GM12865 (cell line): ENCODE results near the gene LOXL4.

Source experiments
- DNase-seq: peaks from one replicate; pipeline ENCODE4 v3.0.0; 2010; ENCODE audit warnings: low read depth
- H3K4me3 ChIP-seq: 2 replicates; pipeline ENCODE4 v1.5.1; 2011; ENCODE audit warnings: mild to moderate bottlenecking, low read depth, low read length, control low read depth
- TF ChIP-seq, protein P1 (sequence below): IDR thresholded peaks from 2 replicates; pipeline ENCODE4 v1.5.1; 2011; ENCODE audit warnings: low read length, control low read depth, low read depth, inconsistent platforms; ENCODE audit not compliant: insufficient read depth; ENCODE audit errors: missing control alignments

Gene LOXL4

DNA sequence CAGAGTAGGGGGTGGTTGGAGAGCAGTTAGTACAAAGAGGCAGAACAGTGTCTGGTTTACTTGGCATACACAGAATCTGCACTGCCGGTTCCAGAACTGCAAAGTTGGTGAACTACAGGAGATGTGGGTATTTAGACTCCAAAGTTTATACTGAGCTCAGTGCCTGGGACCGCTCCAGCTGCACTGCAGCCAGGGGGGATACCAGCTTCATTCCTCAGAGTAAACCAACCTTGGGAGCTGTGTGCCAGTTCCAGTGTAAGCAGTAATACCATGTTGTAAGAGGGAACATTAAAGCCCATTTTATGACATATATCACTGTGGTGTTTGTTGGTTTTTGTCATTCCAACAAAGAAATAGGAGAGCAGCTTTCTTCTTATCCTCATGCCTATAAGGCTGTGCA is 23.4 kb downstream of the LOXL4 start:
- TF ChIP-seq, protein P1, sequence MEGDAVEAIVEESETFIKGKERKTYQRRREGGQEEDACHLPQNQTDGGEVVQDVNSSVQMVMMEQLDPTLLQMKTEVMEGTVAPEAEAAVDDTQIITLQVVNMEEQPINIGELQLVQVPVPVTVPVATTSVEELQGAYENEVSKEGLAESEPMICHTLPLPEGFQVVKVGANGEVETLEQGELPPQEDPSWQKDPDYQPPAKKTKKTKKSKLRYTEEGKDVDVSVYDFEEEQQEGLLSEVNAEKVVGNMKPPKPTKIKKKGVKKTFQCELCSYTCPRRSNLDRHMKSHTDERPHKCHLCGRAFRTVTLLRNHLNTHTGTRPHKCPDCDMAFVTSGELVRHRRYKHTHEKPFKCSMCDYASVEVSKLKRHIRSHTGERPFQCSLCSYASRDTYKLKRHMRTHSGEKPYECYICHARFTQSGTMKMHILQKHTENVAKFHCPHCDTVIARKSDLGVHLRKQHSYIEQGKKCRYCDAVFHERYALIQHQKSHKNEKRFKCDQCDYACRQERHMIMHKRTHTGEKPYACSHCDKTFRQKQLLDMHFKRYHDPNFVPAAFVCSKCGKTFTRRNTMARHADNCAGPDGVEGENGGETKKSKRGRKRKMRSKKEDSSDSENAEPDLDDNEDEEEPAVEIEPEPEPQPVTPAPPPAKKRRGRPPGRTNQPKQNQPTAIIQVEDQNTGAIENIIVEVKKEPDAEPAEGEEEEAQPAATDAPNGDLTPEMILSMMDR, result no peak
- H3K4me3 ChIP-seq, result no peak overlapping the region
- DNase-seq, result no peak

DNA sequence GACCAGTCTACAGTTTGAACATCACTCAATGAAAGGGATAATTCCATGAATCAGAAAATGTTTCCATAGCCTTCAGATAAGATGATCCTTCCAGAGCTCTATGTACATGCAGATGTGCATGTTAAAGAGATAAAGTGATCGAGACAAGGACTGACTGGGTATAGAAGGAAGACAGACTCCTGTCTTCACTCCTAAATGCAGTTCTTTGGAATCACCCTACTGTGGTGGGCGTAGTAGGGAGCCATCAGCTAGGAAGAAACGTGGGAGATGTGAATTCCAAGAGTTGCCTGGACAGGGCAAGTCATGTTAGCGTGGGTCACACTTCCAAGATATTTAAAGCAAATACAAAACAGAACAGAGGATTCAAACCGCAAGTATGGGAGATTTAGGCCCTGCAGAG is 23.9 kb downstream of the LOXL4 start:
- TF ChIP-seq, protein P1, result no peak
- DNase-seq, result no peak
- H3K4me3 ChIP-seq, result no peak overlapping the region

DNA sequence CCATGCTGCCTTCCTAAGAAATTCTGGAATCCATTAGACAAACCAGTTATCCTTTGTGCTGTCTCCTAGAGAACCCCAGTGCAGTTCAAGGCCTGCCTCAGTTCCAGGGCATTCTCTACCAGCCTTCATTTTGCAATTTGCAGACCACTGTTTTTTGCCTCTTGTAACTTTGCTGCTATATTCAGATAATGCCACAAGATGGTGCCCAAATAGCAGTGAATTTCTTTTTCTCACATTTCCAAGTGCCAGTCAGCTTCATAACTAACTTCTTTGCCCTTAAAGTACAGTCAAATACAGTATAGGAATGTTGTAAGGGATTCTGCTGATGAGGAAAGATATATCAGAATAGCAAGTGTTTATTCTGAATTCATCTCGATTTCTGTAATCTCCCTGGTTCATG is 25.2 kb downstream of the LOXL4 start:
- TF ChIP-seq, protein P1, result no peak
- no peak overlapping the region for H3K4me3 ChIP-seq
- no peak for DNase-seq

DNA sequence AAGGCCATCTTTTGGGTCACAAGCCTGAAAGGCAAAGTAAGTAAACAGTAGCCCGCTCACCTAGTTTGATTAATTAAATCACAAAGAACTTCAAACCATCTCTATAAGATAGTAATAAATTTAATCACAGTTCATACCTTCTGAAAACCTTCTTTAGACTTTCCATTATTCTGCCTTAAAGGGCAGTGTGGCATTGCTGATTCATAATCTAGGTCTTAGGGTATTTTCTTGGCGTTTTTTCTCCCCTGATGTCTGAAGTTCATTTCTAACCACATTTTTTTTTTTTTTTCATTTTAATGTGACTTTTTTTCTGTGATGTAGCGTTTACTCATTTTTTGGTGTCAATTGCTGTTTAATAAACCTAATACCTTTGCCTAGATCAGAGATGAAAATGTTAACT is 27.5 kb downstream of the LOXL4 start:
- TF ChIP-seq, protein P1, result no peak
- H3K4me3 ChIP-seq, result no peak overlapping the region
- DNase-seq, result no peak

DNA sequence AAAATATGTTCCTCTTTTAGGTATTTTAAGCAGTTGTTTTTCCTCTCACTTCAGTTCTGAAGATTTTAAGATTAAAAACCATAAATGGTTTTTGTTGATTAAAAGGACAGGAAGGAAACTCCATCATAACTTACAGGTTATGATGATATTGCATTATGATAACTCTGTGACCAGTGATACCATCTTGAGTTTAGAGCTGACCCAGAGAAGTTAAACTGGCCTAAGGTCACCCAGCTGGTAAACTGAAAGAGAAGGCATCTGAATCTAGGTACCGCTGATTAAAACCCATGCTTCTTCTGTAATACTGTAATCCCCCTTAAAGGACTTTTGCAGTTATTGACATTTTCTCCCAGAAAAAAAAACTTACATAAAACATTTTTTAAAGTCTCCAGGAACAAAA is 29.6 kb downstream of the LOXL4 start:
- H3K4me3 ChIP-seq, result no peak overlapping the region
- TF ChIP-seq, protein P1, result no peak
- DNase-seq, result no peak

DNA sequence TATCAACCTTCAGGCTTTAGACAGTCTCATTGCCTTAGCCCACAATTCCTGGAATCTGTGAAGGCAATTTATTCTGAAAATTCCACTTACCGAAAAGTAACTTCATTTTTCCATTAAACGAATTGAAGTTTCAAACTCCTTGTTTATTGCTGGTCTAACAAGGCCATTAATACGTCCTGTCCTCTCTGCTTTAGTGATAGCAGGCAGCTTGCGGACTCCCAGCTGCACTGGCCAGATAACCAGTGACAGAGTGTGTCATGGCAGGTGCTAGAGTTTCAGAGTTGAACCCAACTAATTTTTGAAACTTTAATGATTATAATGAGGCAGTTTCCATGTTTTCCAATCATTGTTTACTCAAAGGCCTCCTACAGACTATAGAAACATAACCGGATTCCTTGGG is 31.1 kb downstream of the LOXL4 start:
- H3K4me3 ChIP-seq, result no peak overlapping the region
- no peak for DNase-seq
- TF ChIP-seq, protein P1, result no peak

DNA sequence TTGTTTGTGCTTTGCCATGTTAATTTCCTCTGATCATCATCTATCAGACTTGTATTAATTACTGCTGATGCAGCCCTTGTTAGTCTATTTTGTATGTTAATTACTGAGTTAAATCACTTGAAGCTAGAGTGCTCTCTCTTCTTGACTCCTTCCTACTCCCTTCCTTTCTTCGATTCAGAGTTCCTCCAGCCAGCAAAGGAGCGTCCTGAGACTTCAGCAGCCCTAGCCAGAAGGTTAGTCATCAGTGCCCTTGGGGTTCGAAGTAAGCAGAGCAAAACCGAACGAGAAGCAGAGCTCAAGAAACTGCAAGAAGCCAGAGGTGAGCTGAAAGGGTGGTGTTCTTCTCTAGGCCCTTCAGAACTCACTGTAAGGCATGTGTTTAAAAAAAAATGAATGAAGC is 32.1 kb downstream of the LOXL4 start:
- DNase-seq, result no peak
- H3K4me3 ChIP-seq, result no peak overlapping the region
- TF ChIP-seq, protein P1, result no peak
